GM12878 (cell line): ENCODE data around the gene SMARCC1. TPM values are rescaled to one million over a fixed set of nuclear protein-coding genes. Genes with fewer than 3 reads are reported as not detected.

ENCODE experiments used
- ATF3 ChIP-seq: IDR thresholded peaks from 2 replicates; pipeline ENCODE4 v1.6.1; 2011; ENCODE audit warnings: low read depth, mild to moderate bottlenecking, low read length, moderate library complexity, borderline replicate concordance; ENCODE audit errors: extremely low read depth
- CBFB ChIP-seq: IDR thresholded peaks from 2 replicates; pipeline ENCODE4 v1.6.1; 2016; ENCODE audit warnings: antibody characterized with exemption, low read depth
- E2F4 ChIP-seq: IDR thresholded peaks from 2 replicates; pipeline ENCODE4 v1.6.1; 2012; ENCODE audit warnings: low read depth, low read length, improper control_type of control experiment
- EP300 ChIP-seq, 2 experiments: fragments of 150-350 bp in 1 of 2; IDR thresholded peaks; 2 replicates each; pipeline ENCODE4 v1.6.1; 2011 to 2012; ENCODE audit warnings: low read depth in 2 of 2, low read length in 2 of 2, borderline replicate concordance in 1 of 2, improper control_type of control experiment in 1 of 2, inconsistent platforms in 1 of 2; ENCODE audit not compliant: control insufficient read depth in 1 of 2
- ESRRA ChIP-seq: IDR thresholded peaks from 2 replicates; pipeline ENCODE4 v1.6.1; 2012; ENCODE audit warnings: mild to moderate bottlenecking, low read length, improper control_type of control experiment
- FOXK2 ChIP-seq: fragments of 450-650 bp; IDR thresholded peaks from 2 replicates; pipeline ENCODE4 v1.6.1; 2017; ENCODE audit warnings: mild to moderate bottlenecking, moderate library complexity
- HSF1 ChIP-seq: fragments of 150-350 bp; IDR thresholded peaks from 2 replicates; pipeline ENCODE4 v1.6.1; 2014; ENCODE audit warnings: mild to moderate bottlenecking, low read depth, low read length
- IKZF1 ChIP-seq: fragments of 450-650 bp; conservative IDR thresholded peaks from 2 replicates; pipeline ENCODE4 v1.6.1; 2017; ENCODE audit warnings: antibody characterized with exemption, mild to moderate bottlenecking
- IRF4 ChIP-seq: IDR thresholded peaks from 2 replicates; pipeline ENCODE4 v1.6.1; 2011; ENCODE audit warnings: low read depth, low read length
- KAT2A ChIP-seq: conservative IDR thresholded peaks from 2 replicates; pipeline ENCODE4 v1.6.1; 2011; ENCODE audit warnings: low read depth, low read length; ENCODE audit not compliant: control insufficient read depth
- KLF5 ChIP-seq: fragments of 450-650 bp; IDR thresholded peaks from 2 replicates; pipeline ENCODE4 v1.6.1; 2014; ENCODE audit warnings: mild to moderate bottlenecking; ENCODE audit not compliant: partially characterized antibody
- NRF1 ChIP-seq: conservative IDR thresholded peaks from 2 replicates; pipeline ENCODE4 v1.6.1; 2011; ENCODE audit warnings: mild to moderate bottlenecking, low read depth, low read length, improper control_type of control experiment
- REST ChIP-seq: IDR thresholded peaks from 2 replicates; pipeline ENCODE4 v1.6.1; 2012; ENCODE audit warnings: mild to moderate bottlenecking, low read depth, low read length
- SMAD5 ChIP-seq: IDR thresholded peaks from 2 replicates; pipeline ENCODE4 v1.6.1; 2016; ENCODE audit warnings: antibody characterized with exemption, low read depth
- SP1 ChIP-seq: IDR thresholded peaks from one replicate; pipeline ENCODE4 v1.6.1; 2011; ENCODE audit warnings: low read depth, low read length
- SUZ12 ChIP-seq: fragments of 200-600 bp; sonication (generic); IDR thresholded peaks from one replicate; pipeline ENCODE4 v1.6.1; 2018; ENCODE audit warnings: antibody characterized with exemption, mild to moderate bottlenecking; ENCODE audit not compliant: unreplicated experiment
- ZNF217 ChIP-seq: fragments of 450-650 bp; IDR thresholded peaks from 2 replicates; pipeline ENCODE4 v1.6.1; 2017; ENCODE audit warnings: antibody characterized with exemption, mild to moderate bottlenecking
- ZNF687 ChIP-seq: fragments of 450-650 bp; IDR thresholded peaks from 2 replicates; pipeline ENCODE4 v1.6.1; 2017; ENCODE audit warnings: mild to moderate bottlenecking, moderate library complexity
- polyA plus RNA-seq, 11 experiments: library from polyadenylated mRNA; depleted of rRNA in 4 of 11; unstranded in 6 of 11; stranded (reverse) in 5 of 11; fragments of >200 nt; fragmentation: Nextera tagmentation in 4 of 11; fragmentation: Illumina TruSeq in 1 of 11; extraction: Ambion mirVana in 4 of 11; extraction: Trizol in 1 of 11; gene quantifications; 1 replicate in 1 of 11; 2 replicates in 10 of 11; pipeline versions ENCODE4 v1.2.1 to v1.2.3, GENCODE V29; 2011 to 2016; ENCODE audit warnings: inconsistent platforms in 2 of 11, missing spikeins in 2 of 11, low read depth in 1 of 11
- total RNA-seq, 4 experiments: library from RNA; depleted of rRNA in 3 of 4; stranded (reverse); fragments of >200 nt in 3 of 4; fragmentation: Illumina TruSeq in 1 of 4; extraction: Trizol in 1 of 4; gene quantifications; 2 replicates each; pipeline versions ENCODE4 v1.2.1 to v1.2.3, GENCODE V29; 2013 to 2021

SMARCC1 gene
- total and polyA plus RNA-seq, 10 of the 15 experiments (the other 5 are each of a cell fraction or from before 2014, with no cell fraction given) = 26.6 to 147 (median 57.1) TPM

- TF ChIP-seq EP300 (IDR thresholded peaks at IDR 0.05; ENCODE audit: borderline replicate concordance in 1 of 2, control insufficient read depth in 1 of 2, low read depth in 2 of 2, low read length in 2 of 2) (peak in 1 of 2 experiments; percentile 20; a peak in 1 of 4 replicates), ESRRA (no peak), NRF1 (no peak), HSF1 (no peak), SUZ12 (no peak), ZNF217 (peak; percentile 79; the same call in 1 of the 2 replicates), CBFB (no peak), KLF5 (no peak), ATF3 (no peak), SP1 (no peak), SMAD5 (no peak), FOXK2 (no peak), IRF4 (no peak), E2F4 (no peak), ZNF687 (no peak; the same call in 1 of the 2 replicates), KAT2A (no peak), REST (no peak), IKZF1 (no peak)
Observed at GRCh38 chr3:47780741-47781684, 680 bp downstream of the SMARCC1 start (continued).
